GM23338 (cell line): ENCODE measurements around the gene FAM81A. TPM values are rescaled to one million over a fixed set of nuclear protein-coding genes. Genes with fewer than 3 reads are reported as not detected.

Source experiments
- ATAC-seq: fragments of 200-7000 bp; cut with Tn5 transposase; 3 replicates; pipeline ENCODE4 v1.9.1; 2020
- DNase-seq: peaks from one replicate; pipeline ENCODE4 v3.0.0-alpha.2; 2015; ENCODE audit warnings: low spot score
- H2AFZ ChIP-seq: fragments of 200-600 bp; sonication (generic); 2 replicates; pipeline ENCODE4 v1.8.0; 2016; ENCODE audit warnings: antibody characterized with exemption, mild to moderate bottlenecking, moderate library complexity
- H3F3A ChIP-seq: fragments of 200-600 bp; sonication (generic); replicated peaks from 2 replicates; pipeline ENCODE4 v1.8.0; 2017; ENCODE audit warnings: antibody characterized with exemption, mixed run types, low read depth
- H3K27ac ChIP-seq: fragments of 200-600 bp; sonication (generic); 2 replicates; pipeline ENCODE4 v1.6.1; 2016; ENCODE audit warnings: low read depth
- H3K27me3 ChIP-seq: fragments of 200-600 bp; sonication (generic); 2 replicates; pipeline ENCODE4 v1.8.0; 2016; ENCODE audit warnings: mild to moderate bottlenecking, mixed run types, moderate library complexity; ENCODE audit not compliant: insufficient read depth
- H3K36me3 ChIP-seq: fragments of 200-600 bp; sonication (generic); 2 replicates; pipeline ENCODE4 v1.8.0; 2016; ENCODE audit warnings: mild to moderate bottlenecking; ENCODE audit not compliant: insufficient read depth
- H3K4me1 ChIP-seq: fragments of 200-600 bp; sonication (generic); 2 replicates; pipeline ENCODE4 v1.8.0; 2016; ENCODE audit warnings: mild to moderate bottlenecking, moderate library complexity; ENCODE audit not compliant: insufficient read depth
- H3K4me2 ChIP-seq: fragments of 200-600 bp; sonication (generic); 2 replicates; pipeline ENCODE4 v1.7.1; 2017; ENCODE audit warnings: mixed run types
- H3K4me3 ChIP-seq: fragments of 200-600 bp; sonication (generic); 2 replicates; pipeline ENCODE4 v1.6.1; 2016; ENCODE audit warnings: mixed run types
- H3K79me2 ChIP-seq: fragments of 200-600 bp; sonication (generic); replicated peaks from 2 replicates; pipeline ENCODE4 v1.8.0; 2017; ENCODE audit warnings: mild to moderate bottlenecking; ENCODE audit not compliant: insufficient read depth
- H3K9me2 ChIP-seq: fragments of 200-600 bp; sonication (generic); 2 replicates; pipeline ENCODE4 v1.8.0; 2017; ENCODE audit not compliant: insufficient read depth
- H4K20me1 ChIP-seq: fragments of 200-600 bp; sonication (generic); replicated peaks from 2 replicates; pipeline ENCODE4 v1.8.0; 2017; ENCODE audit warnings: mild to moderate bottlenecking; ENCODE audit not compliant: insufficient read depth
- H3K27ac Mint-ChIP-seq: 2 replicates; pipeline ENCODE4 v1.8.0; 2020; ENCODE audit warnings: inconsistent platforms, mild to moderate bottlenecking, moderate library complexity, mixed read lengths
- H3K27me3 Mint-ChIP-seq: 3 replicates; pipeline ENCODE4 v1.8.0; 2022; ENCODE audit warnings: low read depth, mild to moderate bottlenecking, moderate library complexity, mixed read lengths, inconsistent platforms; ENCODE audit not compliant: insufficient read depth, poor library complexity
- H3K36me3 Mint-ChIP-seq: 3 replicates; pipeline ENCODE4 v1.8.0; 2021; ENCODE audit warnings: low read depth, mild to moderate bottlenecking, inconsistent platforms, moderate library complexity, mixed read lengths
- H3K4me1 Mint-ChIP-seq: 3 replicates; pipeline ENCODE4 v1.8.0; 2020; ENCODE audit warnings: mild to moderate bottlenecking, inconsistent platforms, mixed read lengths
- H3K4me3 Mint-ChIP-seq: 3 replicates; pipeline ENCODE4 v1.8.0; 2021; ENCODE audit warnings: moderate library complexity, mild to moderate bottlenecking, inconsistent platforms, mixed read lengths
- H3K9me3 Mint-ChIP-seq: 3 replicates; pipeline ENCODE4 v1.8.0; 2020; ENCODE audit warnings: moderate library complexity, mild to moderate bottlenecking, inconsistent platforms, mixed read lengths
- CREB1 ChIP-seq: fragments of 250-450 bp; sonication (Bioruptor Pico); IDR thresholded peaks from 2 replicates; pipeline ENCODE4 v1.5.0; 2020; ENCODE audit warnings: low read depth, mild to moderate bottlenecking, moderate library complexity
- ETS1 ChIP-seq: IDR thresholded peaks from 2 replicates; pipeline ENCODE4 v1.6.1; 2016; ENCODE audit warnings: antibody characterized with exemption
- EZH2 ChIP-seq: fragments of 200-600 bp; sonication (generic); IDR thresholded peaks from one replicate; pipeline ENCODE4 v1.8.0; 2017; ENCODE audit warnings: antibody characterized with exemption, mild to moderate bottlenecking, low read depth; ENCODE audit not compliant: unreplicated experiment
- JUNB ChIP-seq: IDR thresholded peaks from one replicate; pipeline ENCODE4 v1.6.1; 2016; ENCODE audit warnings: antibody characterized with exemption; ENCODE audit not compliant: unreplicated experiment
- NANOG ChIP-seq: IDR thresholded peaks from 2 replicates; pipeline ENCODE4 v1.6.1; 2016; ENCODE audit warnings: antibody characterized with exemption, borderline replicate concordance
- POLR2AphosphoS5 ChIP-seq: IDR thresholded peaks from 2 replicates; pipeline ENCODE4 v1.6.1; 2016; ENCODE audit warnings: antibody characterized with exemption, low read depth
- REST ChIP-seq: IDR thresholded peaks from one replicate; pipeline ENCODE4 v1.6.1; 2018; ENCODE audit warnings: antibody characterized with exemption; ENCODE audit not compliant: unreplicated experiment
- ZNF331 ChIP-seq: fragments of 250-450 bp; sonication (Bioruptor Pico); IDR thresholded peaks from 2 replicates; pipeline ENCODE4 v1.5.0; 2020; ENCODE audit warnings: low read depth, mild to moderate bottlenecking, moderate library complexity
- ZNF462 ChIP-seq: fragments of 250-450 bp; sonication (Bioruptor Pico); IDR thresholded peaks from 2 replicates; pipeline ENCODE4 v1.5.0; 2020; ENCODE audit warnings: mild to moderate bottlenecking, moderate library complexity
- polyA plus RNA-seq: library from polyadenylated mRNA; unstranded; fragments of >200 nt; fragmentation: Nextera tagmentation; extraction: Ambion mirVana; gene quantifications from 2 replicates; pipeline ENCODE4 v1.2.1, GENCODE V29; 2016
- total RNA-seq: library from RNA; depleted of rRNA; stranded (reverse); fragments of >200 nt; shearing (Covaris generic); gene quantifications from 2 replicates; pipeline ENCODE4 v1.2.3, GENCODE V29; 2014
- TF ChIP-seq, protein P1 (sequence below), 2 experiments: fragments of 200-600 bp in 1 of 2; sonication (generic) in 1 of 2; conservative IDR thresholded peaks; 2 replicates each; pipeline versions ENCODE4 v1.5.1 to v1.6.1; 2016 to 2017; ENCODE audit warnings: antibody characterized with exemption in 2 of 2, low read depth in 2 of 2, mild to moderate bottlenecking in 2 of 2, moderate library complexity in 1 of 2

Gene FAM81A
- total and polyA plus RNA-seq, 2 experiments from 2014 or later: 0.73 to 4.1 TPM

GRCh38 chr15:59457103-59457502 lies 19.1 kb downstream of the FAM81A start:
- H2AFZ ChIP-seq: no peak overlapping the region
- no peak overlapping the region for H3K27ac ChIP-seq
- Mint-ChIP-seq H3K4me3 (no peak overlapping the region), H3K4me1 (peaks cover 7% of the 10 kb centered on the region), H3K36me3 (peaks cover 4% of the 10 kb centered on the region; the same call in 1 of the 3 replicates), H3K27me3 (peaks cover 3% of the 10 kb centered on the region), H3K27ac (no peak overlapping the region), H3K9me3 (peaks cover 5% of the 10 kb centered on the region)
- DNase-seq: no peak
- no peaks in the 10 kb centered on the region for H3K36me3 ChIP-seq
- TF ChIP-seq JUNB: no peak
- no peak for TF ChIP-seq CREB1
- TF ChIP-seq NANOG: no peak
- TF ChIP-seq, protein P1, sequence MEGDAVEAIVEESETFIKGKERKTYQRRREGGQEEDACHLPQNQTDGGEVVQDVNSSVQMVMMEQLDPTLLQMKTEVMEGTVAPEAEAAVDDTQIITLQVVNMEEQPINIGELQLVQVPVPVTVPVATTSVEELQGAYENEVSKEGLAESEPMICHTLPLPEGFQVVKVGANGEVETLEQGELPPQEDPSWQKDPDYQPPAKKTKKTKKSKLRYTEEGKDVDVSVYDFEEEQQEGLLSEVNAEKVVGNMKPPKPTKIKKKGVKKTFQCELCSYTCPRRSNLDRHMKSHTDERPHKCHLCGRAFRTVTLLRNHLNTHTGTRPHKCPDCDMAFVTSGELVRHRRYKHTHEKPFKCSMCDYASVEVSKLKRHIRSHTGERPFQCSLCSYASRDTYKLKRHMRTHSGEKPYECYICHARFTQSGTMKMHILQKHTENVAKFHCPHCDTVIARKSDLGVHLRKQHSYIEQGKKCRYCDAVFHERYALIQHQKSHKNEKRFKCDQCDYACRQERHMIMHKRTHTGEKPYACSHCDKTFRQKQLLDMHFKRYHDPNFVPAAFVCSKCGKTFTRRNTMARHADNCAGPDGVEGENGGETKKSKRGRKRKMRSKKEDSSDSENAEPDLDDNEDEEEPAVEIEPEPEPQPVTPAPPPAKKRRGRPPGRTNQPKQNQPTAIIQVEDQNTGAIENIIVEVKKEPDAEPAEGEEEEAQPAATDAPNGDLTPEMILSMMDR (conservative IDR thresholded peaks at IDR 0.05; ENCODE audit: low read depth in 2 of 2): no peak
- H3K4me2 ChIP-seq: no peak overlapping the region
- no peak overlapping the region for H3K4me3 ChIP-seq
- no peaks in the 10 kb centered on the region for H3K27me3 ChIP-seq
- H3K79me2 ChIP-seq: no peaks in the 10 kb centered on the region
- H3F3A ChIP-seq: no peaks in the 10 kb centered on the region
- no peak for ATAC-seq
- H4K20me1 ChIP-seq: no peaks in the 10 kb centered on the region
- peaks cover 10% of the 10 kb centered on the region; the same call in 1 of the 2 replicates for H3K4me1 ChIP-seq
- no peaks in the 10 kb centered on the region for H3K9me2 ChIP-seq

GRCh38 chr15:59461521-59461920 lies 23.5 kb downstream of the FAM81A start:
- H3K79me2 ChIP-seq: no peaks in the 10 kb centered on the region
- H3K9me3 Mint-ChIP-seq: peaks cover 23% of the 10 kb centered on the region
- ATAC-seq (no peak), DNase-seq (no peak)
- no peak overlapping the region for H3K4me2 ChIP-seq
- no peak overlapping the region for H3K27ac ChIP-seq
- no peaks in the 10 kb centered on the region; the same call in 1 of the 2 replicates for H3K36me3 ChIP-seq
- no peaks in the 10 kb centered on the region; the same call in 2 of the 3 replicates for H3K4me1 Mint-ChIP-seq
- H3K36me3 Mint-ChIP-seq: peaks cover 12% of the 10 kb centered on the region; the same call in 2 of the 3 replicates
- H3K27ac Mint-ChIP-seq: no peak overlapping the region
- H4K20me1 ChIP-seq: no peaks in the 10 kb centered on the region
- no peaks in the 10 kb centered on the region for H3K27me3 Mint-ChIP-seq
- H2AFZ ChIP-seq: no peak overlapping the region
- peaks cover 2% of the 10 kb centered on the region; the same call in 1 of the 2 replicates for H3K4me1 ChIP-seq
- H3K9me2 ChIP-seq: no peaks in the 10 kb centered on the region
- no peak overlapping the region for H3K4me3 Mint-ChIP-seq
- H3K4me3 ChIP-seq: no peak overlapping the region
- TF ChIP-seq ZNF331 (CRISPR knock-in tag): no peak
- TF ChIP-seq REST: no peak
- no peak for TF ChIP-seq ETS1
- no peak for TF ChIP-seq POLR2AphosphoS5
- no peak for TF ChIP-seq EZH2
- TF ChIP-seq NANOG: no peak
- no peak for TF ChIP-seq ZNF462 (CRISPR knock-in tag)
- TF ChIP-seq JUNB: no peak
- H3F3A ChIP-seq: no peaks in the 10 kb centered on the region
- H3K27me3 ChIP-seq: no peaks in the 10 kb centered on the region
